Stimulated activated naive CD4-positive, alpha-beta T cell treated with Interleukin-2 at 50 U/mL for 16 hours (primary cell): ENCODE data around the gene LCN2.
"Not testable (repeated sequence)": the region's sequence is repeated elsewhere in the genome, so short reads cannot be mapped to it uniquely, and the experiment has no call there.

Experiments
- DNase-seq: peaks from one replicate; lab custom pipeline; 2025; lab: John Stamatoyannopoulos, UW

The LCN2 gene

DNA sequence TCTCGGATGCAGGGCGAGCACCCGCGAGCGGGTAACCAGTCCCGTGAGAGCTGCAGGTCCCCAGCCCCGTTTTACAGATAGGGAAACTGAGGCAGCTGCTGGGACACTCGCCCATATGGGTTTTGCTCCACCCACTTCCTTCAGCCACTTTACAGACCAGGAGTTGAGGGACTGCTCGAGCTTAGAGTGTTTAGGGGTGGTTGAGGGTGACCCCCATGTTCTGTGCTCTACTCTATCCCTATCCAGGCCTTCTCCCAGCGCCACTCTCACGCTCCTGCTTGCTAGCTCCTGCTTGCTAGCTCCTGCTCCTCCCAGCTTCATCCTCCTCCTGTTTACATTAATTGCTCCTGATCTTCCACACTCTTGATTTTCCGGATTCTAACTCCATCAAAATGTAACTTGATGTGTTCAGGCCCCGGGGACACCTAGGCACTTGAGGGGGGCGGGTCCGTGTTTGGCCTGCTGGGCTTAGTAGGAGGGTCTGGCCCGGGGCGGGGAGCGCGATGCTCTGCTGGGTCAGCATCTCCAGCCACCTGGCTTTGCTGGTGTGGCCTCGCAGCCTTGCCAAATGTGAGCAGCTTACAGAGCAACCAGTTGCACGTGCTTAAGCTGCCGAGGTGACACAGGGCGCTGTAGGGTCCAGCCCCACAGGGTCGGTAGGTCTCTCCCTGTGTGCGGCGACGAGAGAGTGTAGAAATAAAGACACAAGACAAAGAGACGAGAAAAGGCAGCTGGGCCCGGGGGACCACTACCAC is 20.2 kb upstream of the LCN2 start:
- DNase-seq, result no peak

DNA sequence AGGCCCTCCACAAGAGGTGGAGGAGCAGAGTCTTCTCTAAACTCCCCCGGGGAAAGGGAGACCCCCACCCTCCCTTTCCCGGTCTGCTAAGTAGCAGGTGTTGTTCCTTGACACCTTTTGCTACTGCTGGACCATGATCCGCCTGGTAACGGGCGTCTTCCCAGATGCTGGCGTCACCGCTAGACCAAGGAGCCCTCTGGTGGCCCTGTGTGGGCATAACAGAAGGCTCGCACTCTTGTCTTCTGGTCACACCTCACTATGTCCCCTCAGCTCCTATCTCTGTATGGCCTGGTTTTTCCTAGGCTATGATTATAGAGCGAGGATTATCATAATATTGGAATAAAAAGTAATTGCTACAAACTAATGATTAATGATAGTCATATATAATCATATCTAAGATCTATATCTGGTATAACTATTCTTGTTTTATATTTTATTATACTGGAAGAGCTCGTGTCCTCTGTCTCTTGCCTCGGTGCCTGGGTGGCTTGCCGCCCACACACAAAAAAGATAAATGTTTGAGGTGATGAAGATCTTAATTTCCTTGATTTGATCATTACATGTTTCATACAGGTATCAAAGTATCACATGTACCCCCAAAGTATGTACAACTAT is 19.2 kb upstream of the LCN2 start:
- DNase-seq, result not testable (repeated sequence)

DNA sequence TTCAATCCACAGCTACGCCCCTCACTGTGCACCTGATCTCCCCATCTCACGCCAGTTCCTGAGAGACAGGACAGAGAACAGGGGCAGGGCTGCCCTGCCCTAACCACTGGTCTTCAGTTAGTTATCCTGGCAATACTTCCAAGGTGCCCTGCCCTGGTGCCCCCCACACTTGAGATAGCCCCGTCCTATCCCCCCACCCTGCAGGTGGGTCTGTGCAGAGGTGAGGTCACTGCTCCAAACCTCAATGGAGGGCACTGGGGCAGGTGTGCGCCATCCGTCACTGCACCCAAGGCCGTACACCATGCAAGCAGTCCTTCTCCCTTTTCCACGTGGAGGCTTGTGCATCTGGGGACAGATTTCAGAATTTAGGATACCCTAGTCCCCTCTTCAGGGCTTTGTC is 18.6 kb upstream of the LCN2 start:
- DNase-seq, result not testable (repeated sequence)

DNA sequence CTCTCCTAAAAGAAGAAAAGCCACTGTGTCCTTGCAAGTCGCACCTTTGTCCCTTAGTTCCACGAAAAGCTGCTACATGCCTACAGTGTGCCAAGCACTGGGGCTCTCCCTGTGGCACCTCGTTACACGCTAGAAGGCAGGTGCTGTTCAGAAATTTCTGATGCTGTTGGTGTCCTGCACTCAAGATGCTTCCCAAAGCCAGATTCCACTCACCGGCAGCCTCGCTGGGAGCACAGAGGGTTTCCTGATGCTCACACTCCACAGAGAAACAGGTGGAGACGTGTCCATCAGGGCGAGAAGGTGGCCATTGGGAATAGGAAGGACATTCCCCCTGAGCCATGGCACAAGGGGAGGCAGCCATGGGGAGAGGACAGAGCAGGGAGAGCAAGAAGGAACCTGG is 17.9 kb upstream of the LCN2 start:
- not testable (repeated sequence) for DNase-seq

DNA sequence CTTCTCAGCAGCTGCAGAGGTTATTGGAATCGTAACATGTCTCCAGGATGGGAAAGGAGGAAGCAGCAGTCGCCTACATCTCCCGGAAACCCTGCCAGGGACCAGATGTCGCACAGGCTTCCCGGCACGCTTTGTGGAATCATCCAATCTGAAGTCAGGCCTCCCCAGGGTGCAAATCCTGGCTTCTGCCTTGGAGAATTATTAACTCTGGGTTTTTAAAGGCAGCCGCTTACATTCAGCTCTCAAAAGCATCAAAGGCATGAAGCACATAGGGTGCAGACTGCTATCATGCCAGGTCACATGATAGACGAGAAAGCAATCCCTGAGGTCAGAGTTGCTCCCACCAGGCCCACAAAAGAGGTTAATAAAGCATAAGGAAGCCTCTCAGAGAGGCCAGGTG is 17.1 kb upstream of the LCN2 start:
- DNase-seq, result not testable (repeated sequence)

DNA sequence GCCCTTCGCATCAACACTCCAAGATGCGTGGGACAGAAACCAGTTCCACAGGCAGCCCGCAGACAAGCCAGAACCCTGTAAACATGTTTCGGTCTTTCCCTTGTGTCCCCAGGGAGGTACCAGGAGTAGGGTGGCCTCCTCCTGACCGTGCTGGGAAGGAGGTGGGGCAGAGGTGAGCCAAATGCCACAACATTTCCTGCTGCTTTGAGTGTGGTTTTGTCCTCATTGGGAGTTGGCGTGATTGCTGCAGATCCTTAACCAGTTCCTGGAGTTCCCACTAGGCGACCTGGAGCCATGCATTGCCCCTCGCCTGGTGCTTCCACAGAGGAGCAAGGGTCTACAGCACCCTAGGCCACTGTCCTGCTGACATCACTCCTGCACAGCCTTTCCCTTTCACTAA is 13.7 kb upstream of the LCN2 start:
- not testable (repeated sequence) for DNase-seq

DNA sequence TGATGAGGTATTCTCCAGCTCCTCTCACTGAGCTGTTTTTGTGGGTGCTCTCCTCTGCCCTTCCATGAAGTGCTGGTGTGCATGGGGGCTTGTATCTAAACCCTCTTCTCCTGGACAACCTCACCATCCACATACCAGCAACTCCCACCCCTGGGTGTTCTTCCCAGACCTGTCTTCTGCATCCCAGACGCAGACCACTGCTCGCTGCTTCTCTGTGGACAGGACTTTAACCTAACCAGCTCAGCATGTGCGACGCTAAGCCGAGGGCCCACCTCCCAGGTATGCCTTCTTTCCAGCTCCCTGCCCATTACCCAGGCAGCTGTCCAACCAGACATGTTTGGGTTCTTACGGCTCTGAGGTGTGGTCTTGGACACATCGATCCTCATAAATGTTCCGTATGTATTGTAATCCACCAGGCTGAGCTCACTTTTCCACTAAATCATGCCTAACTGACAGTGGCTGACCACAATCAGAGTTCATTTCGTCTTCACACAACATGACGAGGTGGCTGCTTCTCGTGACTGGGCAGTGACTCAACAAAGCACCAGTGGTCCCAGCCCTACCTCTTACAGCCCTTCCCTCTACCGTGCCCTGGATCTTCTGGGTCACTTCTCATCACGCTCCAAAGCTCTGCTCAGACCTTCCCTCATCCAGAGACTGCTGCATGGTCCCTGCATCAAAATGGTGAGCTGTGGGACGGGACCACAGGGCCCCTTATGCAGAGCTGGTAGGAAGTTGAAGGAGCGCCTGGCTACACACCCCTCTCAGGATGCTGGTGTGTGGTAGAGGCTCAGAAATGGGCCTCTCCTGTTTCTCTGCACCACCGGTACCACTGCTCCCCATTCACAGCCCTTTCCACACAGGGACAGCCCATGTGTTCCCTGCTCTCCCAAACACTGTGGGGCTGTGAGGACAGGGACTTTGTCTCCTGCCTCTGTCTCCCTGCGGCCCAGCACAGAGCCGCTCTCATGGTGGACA is 12.1 kb upstream of the LCN2 start:
- DNase-seq, result no peak

DNA sequence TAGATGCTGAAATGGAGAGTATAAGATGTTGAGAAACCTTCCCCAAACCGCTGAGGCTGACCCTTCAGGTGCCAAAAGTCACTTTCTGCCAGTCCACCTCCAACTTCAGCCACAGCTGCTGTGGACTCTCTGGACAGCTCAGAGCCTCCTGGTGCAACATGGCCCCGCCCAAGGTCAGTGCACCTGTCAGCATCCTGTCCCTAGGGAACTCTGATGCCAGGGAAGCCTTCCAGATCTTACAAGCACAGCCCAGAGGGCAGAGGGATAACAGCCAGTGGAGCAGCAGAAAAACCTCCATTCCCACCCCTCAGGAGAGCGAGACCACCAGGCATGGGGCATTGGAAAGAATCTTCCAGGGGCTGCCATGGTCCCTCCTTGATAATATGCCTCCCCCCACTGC is 11.3 kb upstream of the LCN2 start:
- no peak for DNase-seq

DNA sequence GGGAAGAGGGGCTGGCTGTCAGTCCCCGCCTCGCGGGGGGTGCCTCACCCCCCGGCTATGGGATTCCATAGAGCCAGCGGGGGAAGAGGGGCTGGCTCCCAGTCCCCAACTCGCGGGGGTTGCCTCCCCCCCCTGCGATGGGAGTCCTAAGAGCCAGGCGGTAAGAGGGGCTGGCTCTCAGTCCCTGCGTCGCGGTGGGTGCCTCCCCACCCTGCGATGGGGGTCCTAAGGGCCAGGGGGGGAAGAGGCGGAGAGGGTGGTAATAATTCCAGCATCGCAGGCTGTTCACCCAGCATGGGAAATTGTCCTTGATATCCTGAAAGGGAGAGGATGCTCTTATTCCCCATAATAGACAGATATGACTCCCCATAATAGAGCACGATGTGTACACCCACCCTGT is 9.6 kb upstream of the LCN2 start:
- no peak for DNase-seq

DNA sequence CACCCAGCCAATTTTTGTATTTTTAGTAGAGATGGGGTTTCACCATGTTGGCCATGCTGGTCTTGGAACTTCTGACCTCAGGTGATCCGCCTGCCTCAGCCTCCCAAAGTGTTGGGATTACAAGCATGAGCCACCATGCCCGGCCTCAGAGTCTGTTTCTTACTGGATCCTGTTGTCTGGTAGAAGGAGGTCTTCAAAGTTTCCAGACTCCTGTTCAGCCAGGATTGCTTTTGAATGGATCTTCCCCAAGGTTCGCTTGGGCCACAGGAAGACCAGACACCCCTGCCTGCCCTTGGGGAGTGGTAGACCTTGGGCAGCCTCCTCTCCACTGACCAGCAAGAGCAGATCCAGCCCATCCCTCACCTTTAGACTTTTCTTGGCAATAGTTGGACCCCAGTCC is 7.6 kb upstream of the LCN2 start:
- no peak for DNase-seq

DNA sequence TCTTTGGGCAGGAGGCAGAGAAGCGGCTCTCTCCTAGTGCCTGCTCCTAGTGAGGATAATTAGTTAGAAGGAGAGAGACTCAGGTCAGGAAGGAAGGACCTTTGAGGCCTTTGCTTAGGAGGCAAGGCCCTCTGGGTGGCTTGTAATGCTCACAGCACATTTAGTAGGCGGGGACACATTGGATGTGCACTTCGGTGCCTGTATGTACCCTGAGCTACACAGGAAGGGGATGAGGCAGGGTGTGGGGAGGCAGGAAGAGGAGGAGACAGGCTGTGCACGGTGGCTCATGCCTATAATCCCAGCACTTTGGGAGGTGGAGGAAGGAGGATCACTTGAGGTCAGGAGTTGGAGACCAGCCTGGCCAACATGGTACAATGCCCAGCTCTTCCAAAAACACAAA is 7.2 kb upstream of the LCN2 start:
- no peak for DNase-seq

DNA sequence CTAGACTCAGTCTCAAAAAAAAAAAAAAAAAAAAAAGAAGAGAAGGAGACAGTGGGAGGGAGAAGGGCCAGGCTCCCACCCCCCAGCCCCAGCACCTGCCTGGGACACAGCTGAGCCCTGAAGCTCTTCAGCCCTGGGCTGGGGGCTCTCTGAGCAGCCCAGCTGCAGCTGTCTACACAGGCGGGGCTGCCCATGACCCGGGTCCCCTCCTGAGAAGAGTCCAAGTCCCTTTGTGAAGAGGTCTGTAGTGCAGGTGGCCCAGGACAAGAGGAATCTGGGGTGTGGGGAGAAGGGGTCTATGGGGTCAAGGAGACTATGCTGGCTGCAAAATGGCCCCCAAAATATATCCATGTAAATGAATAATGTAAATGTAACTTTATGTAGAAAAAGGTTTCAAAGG is 6.7 kb upstream of the LCN2 start:
- DNase-seq, result no peak

DNA sequence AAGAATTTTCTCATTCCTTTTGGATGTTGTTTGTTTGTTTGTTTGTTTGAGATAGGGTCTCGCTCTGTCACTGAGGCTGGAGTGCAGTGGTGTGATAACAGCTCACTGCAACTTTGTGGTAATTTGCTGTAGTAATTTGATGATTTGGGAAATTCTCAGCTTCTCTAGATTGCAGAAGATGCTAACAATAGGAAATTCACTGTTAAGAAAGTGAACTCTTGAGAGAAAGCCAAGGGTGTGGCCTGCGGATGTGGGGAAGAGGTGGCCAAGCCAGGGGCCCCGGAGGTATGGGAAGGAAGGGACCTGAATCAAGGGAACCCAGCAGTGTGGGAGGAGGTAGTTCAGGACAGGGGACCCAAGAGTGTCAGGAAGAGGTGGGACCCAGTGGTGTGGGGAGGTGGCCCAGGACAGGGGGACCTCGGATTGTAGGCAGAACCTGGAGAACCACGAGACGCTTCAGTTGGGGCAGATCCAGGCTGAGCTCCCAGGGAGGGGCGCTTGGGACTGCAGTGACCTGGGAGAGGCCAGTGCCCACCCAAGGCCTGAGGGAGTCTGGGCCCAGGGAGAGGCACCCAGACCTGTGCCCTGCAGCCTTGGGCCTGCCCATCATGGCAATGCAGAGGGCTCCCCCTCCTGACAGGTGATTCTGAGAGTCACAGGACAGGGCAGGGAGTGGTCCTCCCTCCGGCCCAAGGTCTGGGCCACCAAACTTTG is 5.6 kb upstream of the LCN2 start:
- no peak for DNase-seq

DNA sequence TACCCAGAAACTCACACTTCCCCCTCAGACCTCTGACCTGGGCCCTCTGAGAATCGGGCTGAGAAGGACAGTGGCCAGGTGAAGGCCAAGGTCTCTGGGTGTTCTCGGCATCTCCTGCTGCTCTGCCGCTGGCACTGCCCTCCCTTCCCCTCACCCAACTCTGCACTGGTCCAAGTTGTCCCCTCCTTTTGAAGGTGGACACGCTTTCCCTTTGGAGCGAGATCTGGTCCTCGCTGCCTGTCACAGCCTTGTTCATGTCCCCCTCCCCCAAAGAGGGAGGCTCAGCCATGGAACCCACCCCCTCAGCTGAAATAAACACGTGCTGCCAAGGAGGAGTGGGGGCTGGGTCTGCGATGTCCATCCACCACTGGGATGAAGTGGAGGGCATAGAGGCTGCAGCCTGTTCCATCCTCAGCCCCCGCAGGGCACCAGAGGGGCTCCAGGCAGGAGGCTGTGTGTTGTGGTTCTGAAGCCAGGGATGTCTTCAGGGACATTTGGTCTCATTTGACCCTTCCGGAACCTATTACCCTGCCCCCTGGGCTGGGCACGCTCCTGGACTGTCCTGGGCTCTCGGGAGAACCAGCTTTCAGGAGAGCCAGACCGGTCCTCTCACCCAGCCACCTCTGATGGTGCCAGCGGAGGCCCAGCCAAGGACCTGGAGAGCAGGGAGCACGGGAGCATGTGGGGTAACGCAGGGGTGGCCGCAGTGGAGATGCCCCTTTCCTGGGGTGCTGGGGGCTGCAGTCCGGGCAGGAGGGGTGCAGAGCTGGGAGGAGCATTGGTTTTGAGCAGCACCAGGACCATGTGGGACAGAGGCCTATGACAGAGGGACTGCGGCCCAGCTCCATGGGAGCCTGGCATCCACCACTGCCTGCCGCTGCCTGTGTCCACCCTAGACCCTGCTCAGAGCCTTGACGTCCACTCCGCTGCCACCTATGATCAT is 4.7 kb upstream of the LCN2 start:
- DNase-seq, result no peak

DNA sequence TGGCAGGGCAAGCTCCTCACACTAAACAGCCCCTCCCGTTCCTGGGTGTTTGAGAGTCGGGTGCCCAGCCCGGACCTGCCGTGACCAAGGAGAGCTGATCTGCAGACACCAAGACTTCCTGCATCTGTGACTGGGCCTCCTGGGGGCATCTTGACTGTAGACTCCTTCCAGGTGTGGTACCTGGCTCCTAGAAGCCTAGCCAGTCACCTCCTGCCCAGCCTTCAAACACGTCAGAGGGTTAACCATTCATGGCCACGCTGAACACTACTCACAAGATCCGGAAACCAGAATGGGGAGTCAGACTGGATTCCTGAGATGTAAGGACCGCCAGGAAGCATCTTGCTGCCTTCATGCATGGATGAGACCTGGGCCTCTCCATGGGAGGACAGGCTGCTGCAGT is 3.7 kb upstream of the LCN2 start:
- no peak for DNase-seq

DNA sequence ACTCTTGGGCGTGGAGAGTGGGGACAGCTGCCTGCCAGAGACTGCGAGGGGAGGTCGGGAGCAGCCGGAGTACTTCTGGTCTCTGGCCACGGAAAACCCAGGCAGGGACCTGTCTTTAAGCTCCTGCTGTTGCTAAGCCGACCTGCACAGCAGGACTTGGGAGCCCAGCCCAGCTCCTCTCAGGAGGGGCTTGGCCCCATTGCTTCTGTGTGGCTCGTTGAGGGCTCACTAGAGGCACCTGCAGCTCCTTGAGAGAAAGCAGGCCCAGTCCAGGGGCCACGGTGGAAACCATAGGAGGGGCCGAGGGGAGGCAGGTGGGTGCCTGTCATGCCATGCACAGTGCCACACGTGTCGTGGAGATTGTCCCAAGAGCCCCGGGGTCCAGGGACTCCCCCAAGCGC is 3.3 kb upstream of the LCN2 start:
- no peak for DNase-seq

DNA sequence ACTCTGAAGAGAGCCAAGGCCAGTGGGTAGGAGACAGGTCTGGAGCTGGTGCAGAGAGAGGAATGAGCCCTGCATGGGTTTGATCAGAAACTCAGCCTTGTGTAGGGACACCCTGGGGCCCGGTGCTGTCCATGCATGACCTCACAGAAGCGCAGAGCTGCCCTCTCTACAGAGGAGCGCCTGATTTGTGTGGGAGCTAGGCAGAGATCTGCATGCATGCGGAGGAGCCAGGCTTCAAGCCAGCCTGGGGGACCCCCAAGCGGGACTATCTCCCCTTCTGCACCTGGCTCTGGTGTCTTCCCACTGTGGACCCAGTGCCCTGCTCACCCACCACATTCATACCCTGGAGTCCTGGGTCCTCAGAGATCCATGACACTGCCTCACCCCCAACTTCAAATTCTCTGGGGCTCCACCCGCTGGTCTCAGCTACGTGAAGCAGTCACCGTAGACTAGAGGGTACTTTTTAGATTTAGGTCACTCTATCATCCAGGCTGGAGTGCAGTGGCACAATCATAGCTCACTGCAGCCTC is 2.6 kb upstream of the LCN2 start:
- DNase-seq, result no peak

DNA sequence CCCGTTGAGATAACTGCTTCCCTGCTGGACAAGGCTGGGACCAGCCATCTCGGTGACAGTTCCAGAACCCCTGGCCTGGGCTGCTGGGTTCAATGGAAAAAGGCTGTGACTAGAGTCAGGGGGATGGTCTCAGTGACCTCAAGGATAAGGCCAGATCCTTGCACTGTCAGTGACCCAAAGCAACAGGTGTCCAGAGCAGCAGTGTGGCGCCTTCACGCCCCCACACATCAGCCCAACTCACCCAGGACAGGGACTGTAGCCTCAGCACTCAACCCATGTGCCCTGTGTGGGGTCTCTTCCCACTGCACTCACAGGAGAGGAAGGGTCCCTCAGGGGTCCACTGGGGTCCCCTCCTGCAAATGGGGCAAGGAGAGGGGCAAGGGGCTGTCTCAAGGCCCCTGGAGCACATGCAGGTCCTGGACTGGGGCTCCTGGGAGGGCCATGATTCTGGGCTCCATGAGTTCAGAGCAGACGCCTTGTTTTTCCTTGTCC is 698 bp upstream of the LCN2 start:
- no peak for DNase-seq

DNA sequence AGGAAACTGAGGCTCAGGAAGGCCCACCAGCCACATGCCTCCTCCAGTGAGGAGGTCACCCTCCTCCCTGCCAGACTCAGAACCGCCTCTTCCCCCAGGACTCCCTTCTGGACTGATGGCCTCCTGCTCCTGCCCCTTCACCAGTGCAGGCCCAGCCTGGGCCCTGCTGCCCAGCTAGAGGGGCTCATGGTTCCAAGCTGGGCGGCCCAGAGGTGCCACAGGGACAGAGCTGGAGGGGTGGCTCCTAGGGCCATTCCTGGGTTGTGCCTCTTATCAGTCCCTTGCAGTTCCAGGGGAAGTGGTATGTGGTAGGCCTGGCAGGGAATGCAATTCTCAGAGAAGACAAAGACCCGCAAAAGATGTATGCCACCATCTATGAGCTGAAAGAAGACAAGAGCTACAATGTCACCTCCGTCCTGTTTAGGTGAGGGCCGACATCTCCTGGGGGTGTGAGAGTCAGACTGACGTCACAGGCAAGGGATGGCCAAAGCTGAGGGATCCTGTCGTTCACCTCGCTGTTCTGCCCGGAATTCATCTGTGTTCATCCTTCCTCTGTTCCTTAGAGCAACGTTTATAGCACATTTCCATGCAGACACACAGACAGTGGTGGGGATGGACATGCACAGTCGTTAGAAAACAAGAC is 819 bp downstream of the LCN2 start:
- no peak for DNase-seq
